Colonic mucosa (tissue), 4 donors: ENCODE results near the gene NPB. TPM values are rescaled to one million over a fixed set of nuclear protein-coding genes. Genes with fewer than 3 reads are reported as not detected.
A peak's percentile ranks its signal among the peaks of the same experiment; 100 is the strongest.

ENCODE experiments used
- DNase-seq: peaks from one replicate; pipeline ENCODE4 v3.0.0-alpha.2; 2020
- H3K27ac ChIP-seq: fragments of 200-600 bp; one replicate; pipeline ENCODE4 v1.8.0; 2021
- H3K27me3 ChIP-seq: fragments of 200-600 bp; one replicate; pipeline ENCODE4 v1.8.0; 2021
- H3K36me3 ChIP-seq: fragments of 200-600 bp; one replicate; pipeline ENCODE4 v1.8.0; 2021
- H3K4me1 ChIP-seq: fragments of 200-600 bp; one replicate; pipeline ENCODE4 v1.8.0; 2021; ENCODE audit warnings: mild to moderate bottlenecking
- H3K4me3 ChIP-seq: fragments of 200-600 bp; one replicate; pipeline ENCODE4 v1.8.0; 2021
- H3K9ac ChIP-seq, 2 donors: one replicate each; pipeline ENCODE4 v1.7.0; 2013; ENCODE audit warnings: control low read depth in 2 of 2, low read depth in 2 of 2, low read length in 2 of 2
- H3K9me3 ChIP-seq: fragments of 200-600 bp; one replicate; pipeline ENCODE4 v1.8.0; 2021
- intact Hi-C: fragments of 100-400 bp; cut with DNase I; formaldehyde crosslinking; loops from one replicate; pipeline ENCODE4 v1.14.1; 2022
- total RNA-seq, 2 donors: library from RNA; stranded (reverse); fragmentation: NEBNext Ultra II Directional in 1 of 2; extraction: Animal tissue kit (Norgen Biotek cat#: 25700) in 1 of 2; gene quantifications; one replicate each; pipeline ENCODE4 v1.2.1, GENCODE V29; 2021
- TF ChIP-seq, protein P1 (sequence below): fragments of 200-600 bp; IDR thresholded peaks from one replicate; pipeline ENCODE4 v1.8.0; 2022; ENCODE audit warnings: antibody characterized with exemption, mild to moderate bottlenecking
- donor health status: healthy.
- donor health status: DM: no; HTN: no; CAD: no.
- donor health status: DM: no; HTN: no; CAD: no.

Gene NPB
- total RNA-seq, 2 donors from 2014 or later: 0.22 TPM; not detected in 1

DNA sequence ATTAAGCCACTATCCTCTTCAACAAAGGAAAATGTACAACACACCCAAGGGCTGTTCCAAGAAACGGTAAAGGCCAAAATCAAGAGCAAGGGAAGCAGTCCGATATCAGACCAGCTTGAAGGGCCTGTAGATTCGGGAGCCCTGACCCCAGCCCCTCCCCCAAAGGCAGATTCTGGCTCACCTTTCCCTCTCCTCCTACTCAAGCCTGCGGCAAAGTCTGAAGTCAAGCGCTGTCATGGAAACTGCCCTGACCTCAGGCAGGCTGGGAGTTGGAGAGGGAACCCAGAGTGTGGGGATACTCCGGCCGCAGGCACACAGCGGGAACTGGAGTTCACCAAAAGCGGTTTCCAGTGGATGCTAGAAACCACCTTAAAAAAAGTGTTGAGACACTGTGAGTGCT, 12.4 kb upstream of the NPB start:
- Histone ChIP-seq H3K9ac (no peak overlapping the region), H3K36me3 (peaks cover 15% of the 10 kb centered on the region), H3K9me3 (no peaks in the 10 kb centered on the region), H3K27ac (no peak overlapping the region), H3K4me1 (peaks cover 5% of the 10 kb centered on the region), H3K27me3 (no peaks in the 10 kb centered on the region), H3K4me3 (no peak overlapping the region)
- intact Hi-C loops: no loop called here
- TF ChIP-seq, protein P1, sequence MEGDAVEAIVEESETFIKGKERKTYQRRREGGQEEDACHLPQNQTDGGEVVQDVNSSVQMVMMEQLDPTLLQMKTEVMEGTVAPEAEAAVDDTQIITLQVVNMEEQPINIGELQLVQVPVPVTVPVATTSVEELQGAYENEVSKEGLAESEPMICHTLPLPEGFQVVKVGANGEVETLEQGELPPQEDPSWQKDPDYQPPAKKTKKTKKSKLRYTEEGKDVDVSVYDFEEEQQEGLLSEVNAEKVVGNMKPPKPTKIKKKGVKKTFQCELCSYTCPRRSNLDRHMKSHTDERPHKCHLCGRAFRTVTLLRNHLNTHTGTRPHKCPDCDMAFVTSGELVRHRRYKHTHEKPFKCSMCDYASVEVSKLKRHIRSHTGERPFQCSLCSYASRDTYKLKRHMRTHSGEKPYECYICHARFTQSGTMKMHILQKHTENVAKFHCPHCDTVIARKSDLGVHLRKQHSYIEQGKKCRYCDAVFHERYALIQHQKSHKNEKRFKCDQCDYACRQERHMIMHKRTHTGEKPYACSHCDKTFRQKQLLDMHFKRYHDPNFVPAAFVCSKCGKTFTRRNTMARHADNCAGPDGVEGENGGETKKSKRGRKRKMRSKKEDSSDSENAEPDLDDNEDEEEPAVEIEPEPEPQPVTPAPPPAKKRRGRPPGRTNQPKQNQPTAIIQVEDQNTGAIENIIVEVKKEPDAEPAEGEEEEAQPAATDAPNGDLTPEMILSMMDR: no peak
- no peak for DNase-seq

DNA sequence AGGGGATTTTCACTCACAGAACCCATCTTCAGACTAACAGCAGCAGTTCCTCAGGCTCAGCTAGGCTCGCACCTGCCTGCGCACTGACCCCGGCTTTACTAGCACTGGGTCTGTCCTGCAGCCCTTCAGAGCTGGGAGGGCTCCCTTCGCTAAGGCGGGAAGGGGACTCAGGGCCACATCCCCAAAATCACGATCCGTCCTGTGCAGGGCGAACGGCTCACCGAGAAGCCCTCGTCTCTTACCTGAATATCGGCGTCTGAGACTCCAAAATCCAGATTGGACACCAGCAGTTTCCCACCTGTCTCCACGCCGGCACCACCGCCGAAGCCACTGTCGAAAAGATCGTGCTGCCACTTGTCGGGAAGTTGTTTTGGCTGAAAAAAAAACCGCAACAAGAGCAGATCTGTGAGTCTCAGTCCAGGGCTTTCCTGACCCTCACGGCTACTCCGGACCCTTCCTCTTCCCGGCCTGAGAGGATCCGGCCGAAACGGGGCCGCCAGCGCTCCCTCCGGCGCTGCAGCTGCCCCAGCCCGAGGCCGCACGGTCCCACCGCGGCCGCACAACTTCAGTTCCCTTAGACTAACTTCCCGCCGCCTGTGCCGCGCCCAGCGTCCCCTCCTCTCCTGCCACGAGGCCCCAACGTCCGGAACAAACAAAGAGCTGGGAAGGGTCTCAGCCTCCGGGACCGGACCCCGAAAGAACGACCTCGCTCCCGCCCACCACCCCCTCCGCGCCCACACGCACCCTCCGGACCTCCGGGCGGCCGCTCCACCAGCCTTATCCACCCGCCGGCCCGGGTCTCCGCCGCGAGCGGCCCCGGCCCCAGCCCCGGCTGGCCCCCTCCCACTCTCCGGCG, 11.4 kb upstream of the NPB start:
- Histone ChIP-seq H3K36me3 (peaks cover 15% of the 10 kb centered on the region), H3K27ac (peak overlapping the region; percentile 57), H3K4me3 (peak overlapping the region; percentile 94), H3K4me1 (peaks cover 5% of the 10 kb centered on the region), H3K9ac (peak overlapping the region; percentile 87 to 91), H3K27me3 (no peaks in the 10 kb centered on the region), H3K9me3 (no peaks in the 10 kb centered on the region)
- no peak for DNase-seq
- TF ChIP-seq, protein P1: no peak
- intact Hi-C loops: no loop called here

DNA sequence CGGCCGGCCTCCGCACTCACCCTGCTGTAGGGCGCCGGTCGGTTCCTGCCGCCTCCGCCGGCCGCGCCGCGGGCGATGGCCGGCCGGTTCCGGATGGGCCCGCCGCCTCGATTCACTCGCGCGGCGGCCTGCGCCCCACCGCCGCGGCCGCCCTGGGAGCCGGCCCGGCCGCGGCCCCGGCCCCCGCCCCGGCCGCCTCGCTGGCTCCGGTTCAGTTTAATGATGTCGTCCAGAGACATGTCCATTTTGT, 10.8 kb upstream of the NPB start:
- Histone ChIP-seq H3K36me3 (peaks cover 15% of the 10 kb centered on the region), H3K27ac (peak overlapping the region; percentile 57)

DNA sequence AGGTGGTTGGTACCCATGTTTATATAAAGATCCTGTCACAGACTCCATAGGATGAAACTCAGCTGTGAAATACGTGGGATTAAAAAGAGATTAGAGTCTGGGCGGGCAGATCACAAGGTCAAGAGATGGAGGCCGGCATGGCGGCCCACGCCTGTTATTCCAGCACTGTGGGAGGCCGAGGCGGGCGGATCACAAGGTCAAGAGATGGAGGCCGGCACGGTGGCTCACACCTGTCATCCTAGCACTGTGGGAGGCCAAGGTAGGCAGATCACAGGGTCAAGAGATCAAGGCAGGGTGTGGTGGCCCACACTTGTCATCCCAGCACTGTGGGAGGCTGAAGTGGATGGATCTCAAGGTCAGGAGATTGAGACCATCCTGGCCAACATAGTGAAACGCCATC, 6.6 kb upstream of the NPB start:
- Histone ChIP-seq H3K4me3 (no peak overlapping the region), H3K27ac (no peak overlapping the region), H3K27me3 (no peaks in the 10 kb centered on the region), H3K36me3 (no peaks in the 10 kb centered on the region), H3K9me3 (no peaks in the 10 kb centered on the region), H3K4me1 (peaks cover 1% of the 10 kb centered on the region), H3K9ac (no peak overlapping the region)
- no peak for DNase-seq
- TF ChIP-seq, protein P1: no peak
- intact Hi-C loops: no loop called here

More for the DNA sequence above, 10.8 kb upstream of the NPB start:
- no peaks in the 10 kb centered on the region for H3K9me3 ChIP-seq
- intact Hi-C loops: no loop called here
- H3K4me1 ChIP-seq: peaks cover 5% of the 10 kb centered on the region
- H3K27me3 ChIP-seq: no peaks in the 10 kb centered on the region
- peak overlapping the region; percentile 94 for H3K4me3 ChIP-seq
- TF ChIP-seq, protein P1: no peak
- peak overlapping the region in 1 of 2 donors; percentile 91 for H3K9ac ChIP-seq
- DNase-seq: no peak

DNA sequence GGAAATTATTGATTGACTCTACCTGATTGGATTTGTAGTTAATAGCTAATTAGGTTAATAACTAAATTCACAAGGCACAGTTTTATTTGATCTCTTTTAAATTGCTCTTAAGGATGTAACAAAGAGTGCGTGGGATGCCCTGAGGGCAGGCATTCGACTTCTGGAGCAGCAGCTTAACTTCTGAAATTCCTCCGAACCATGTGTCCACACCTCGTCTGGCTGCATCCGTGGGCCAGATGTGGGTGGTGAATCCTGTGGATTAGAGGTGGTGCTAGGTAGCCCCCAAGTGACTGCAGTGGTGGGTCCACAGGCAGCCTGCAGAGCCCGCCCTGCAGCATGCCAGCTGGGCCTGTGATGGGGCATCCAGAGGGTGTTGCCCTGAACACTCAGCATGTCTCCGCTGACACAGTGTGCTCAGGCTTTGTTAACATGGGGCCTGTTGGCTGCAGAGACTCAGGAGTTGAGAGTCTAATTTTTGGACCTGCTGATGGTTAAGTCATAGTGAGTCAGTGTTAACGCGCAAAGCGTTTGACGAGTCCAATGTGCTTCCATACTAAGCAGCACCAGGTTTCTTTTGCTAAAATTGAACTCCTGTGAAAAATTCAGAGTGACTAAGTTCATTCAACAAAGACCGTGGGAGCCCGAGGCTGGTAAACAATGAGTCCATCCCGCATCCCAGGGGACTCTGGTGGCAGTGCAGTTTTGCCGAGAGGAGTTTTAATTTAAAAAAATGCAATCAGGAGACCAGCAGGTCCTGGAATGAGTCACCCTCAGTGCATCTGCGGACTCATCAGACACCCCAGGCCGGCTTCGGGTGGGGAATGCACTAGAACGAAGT, 3.8 kb upstream of the NPB start:
- Histone ChIP-seq H3K4me1 (no peaks in the 10 kb centered on the region), H3K36me3 (no peaks in the 10 kb centered on the region), H3K27me3 (peaks cover 4% of the 10 kb centered on the region), H3K9ac (no peak overlapping the region), H3K9me3 (no peaks in the 10 kb centered on the region), H3K4me3 (no peak overlapping the region), H3K27ac (no peak overlapping the region)
- TF ChIP-seq, protein P1: no peak
- intact Hi-C loops: no loop called here
- DNase-seq: no peak
